A673 (cell line): ENCODE results near the gene MRPS17. TPM values are rescaled to one million over a fixed set of nuclear protein-coding genes. Genes with fewer than 3 reads are reported as not detected.

ENCODE experiments used
- BruUV-seq: library from RNA; stranded (reverse); fragments of 400-500 nt; replicated peaks from 2 replicates; lab custom pipeline; 2021; lab: Mats Ljungman, UMichigan
- CTCF ChIA-PET: fragments of 300-600 bp; sonication (Branson Sonifier 250); formaldehyde crosslinking; loops from one replicate; lab custom pipeline; 2022; ENCODE audit warnings: antibody characterized with exemption; lab: Charles Lee
- POLR2A ChIA-PET: fragments of 300-600 bp; sonication (Branson Sonifier 250); formaldehyde crosslinking; loops from one replicate; lab custom pipeline; 2022; ENCODE audit warnings: antibody characterized with exemption; ENCODE audit not compliant: low non-redundant PET; lab: Charles Lee
- DNase-seq: peaks from one replicate; pipeline ENCODE4 v3.0.0-alpha.2; 2015; ENCODE audit warnings: low spot score
- H3K27ac ChIP-seq: fragments of 200-600 bp; sonication (generic); 2 replicates; pipeline ENCODE4 v1.5.1; 2016; ENCODE audit warnings: mixed run types, low read depth, mild to moderate bottlenecking, mixed read lengths, antibody characterized with exemption, low read length; ENCODE audit not compliant: poor library complexity, severe bottlenecking
- H3K27me3 ChIP-seq: fragments of 200-600 bp; sonication (generic); replicated peaks from 2 replicates; pipeline ENCODE4 v1.6.1; 2017; ENCODE audit warnings: mixed run types, low read depth, mild to moderate bottlenecking, mixed read lengths, antibody characterized with exemption, low read length; ENCODE audit not compliant: insufficient read depth, poor library complexity
- H3K36me3 ChIP-seq: fragments of 200-600 bp; sonication (generic); 2 replicates; pipeline ENCODE4 v1.6.1; 2016; ENCODE audit warnings: mixed run types, mild to moderate bottlenecking, mixed read lengths, antibody characterized with exemption, low read length; ENCODE audit not compliant: insufficient read depth, poor library complexity, severe bottlenecking
- H3K4me1 ChIP-seq: fragments of 200-600 bp; sonication (generic); 2 replicates; pipeline ENCODE4 v1.6.1; 2017; ENCODE audit warnings: mixed run types, mild to moderate bottlenecking, mixed read lengths, antibody characterized with exemption, low read length; ENCODE audit not compliant: insufficient read depth, poor library complexity, severe bottlenecking
- H3K4me3 ChIP-seq: fragments of 200-600 bp; sonication (generic); 2 replicates; pipeline ENCODE4 v1.5.1; 2016; ENCODE audit warnings: low read depth, mixed run types, mild to moderate bottlenecking, mixed read lengths, low read length; ENCODE audit not compliant: poor library complexity, severe bottlenecking
- H3K9me3 ChIP-seq: fragments of 200-600 bp; sonication (generic); 2 replicates; pipeline ENCODE4 v1.6.1; 2016; ENCODE audit warnings: mixed run types, low read depth, mild to moderate bottlenecking, mixed read lengths, antibody characterized with exemption, low read length; ENCODE audit not compliant: poor library complexity, severe bottlenecking
- EZH2 ChIP-seq: fragments of 200-600 bp; sonication (generic); IDR thresholded peaks from 2 replicates; pipeline ENCODE4 v1.6.1; 2017; ENCODE audit warnings: borderline replicate concordance, low read depth, mild to moderate bottlenecking, mixed read lengths, antibody characterized with exemption, low read length; ENCODE audit not compliant: poor library complexity, severe bottlenecking
- intact Hi-C: fragments of 100-400 bp; cut with micrococcal nuclease; formaldehyde crosslinking; loops from one replicate; pipeline ENCODE4 v1.10.0; 2022; ENCODE audit not compliant: unreplicated experiment
- total RNA-seq: library from RNA; stranded (reverse); gene quantifications from 2 replicates; pipeline ENCODE4 v1.2.3, GENCODE V29; 2021
- TF ChIP-seq, protein P1 (sequence below): fragments of 300-800, 200-600 bp; sonication (generic); conservative IDR thresholded peaks from 2 replicates; pipeline ENCODE4 v1.5.1; 2017; ENCODE audit warnings: low read depth, mild to moderate bottlenecking, antibody characterized with exemption, low read length, moderate library complexity, mixed read lengths

The MRPS17 gene
- total RNA-seq, 1 experiment from 2014 or later, result 29.1 TPM

DNA sequence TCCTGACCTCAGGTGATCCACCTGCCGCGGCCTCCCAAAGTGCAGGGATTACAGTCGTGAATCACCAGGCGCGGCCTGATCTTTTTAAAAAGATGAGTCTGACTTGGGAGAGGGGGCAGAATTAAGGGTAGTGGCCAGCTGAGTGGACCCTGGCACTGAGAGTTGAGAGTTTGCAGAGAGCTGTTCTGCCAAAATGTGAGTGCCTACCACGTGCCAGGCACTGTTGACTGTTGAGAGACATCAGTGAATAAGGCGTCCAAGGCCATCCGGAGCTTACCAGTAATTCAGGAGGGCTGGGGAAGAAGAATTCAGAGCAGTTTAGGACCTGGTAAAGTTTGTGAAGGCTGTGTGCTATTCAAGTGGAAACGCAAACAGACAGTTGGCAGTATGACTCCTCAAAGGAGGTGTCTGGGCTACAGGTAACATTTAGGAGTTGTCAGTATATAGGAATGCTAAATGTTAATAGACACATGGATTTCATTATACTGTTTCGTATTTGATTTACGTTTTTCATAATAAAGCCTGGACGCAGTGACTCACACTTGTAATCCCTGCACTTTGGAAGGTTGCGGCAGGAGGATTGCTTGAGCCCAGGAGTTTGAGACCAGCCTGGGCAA, 14.2 kb downstream of the MRPS17 start:
- H3K27me3 ChIP-seq, result no peaks in the 10 kb centered on the region
- H3K27ac ChIP-seq, result peak overlapping the region; percentile 14
- TF ChIP-seq, protein P1, sequence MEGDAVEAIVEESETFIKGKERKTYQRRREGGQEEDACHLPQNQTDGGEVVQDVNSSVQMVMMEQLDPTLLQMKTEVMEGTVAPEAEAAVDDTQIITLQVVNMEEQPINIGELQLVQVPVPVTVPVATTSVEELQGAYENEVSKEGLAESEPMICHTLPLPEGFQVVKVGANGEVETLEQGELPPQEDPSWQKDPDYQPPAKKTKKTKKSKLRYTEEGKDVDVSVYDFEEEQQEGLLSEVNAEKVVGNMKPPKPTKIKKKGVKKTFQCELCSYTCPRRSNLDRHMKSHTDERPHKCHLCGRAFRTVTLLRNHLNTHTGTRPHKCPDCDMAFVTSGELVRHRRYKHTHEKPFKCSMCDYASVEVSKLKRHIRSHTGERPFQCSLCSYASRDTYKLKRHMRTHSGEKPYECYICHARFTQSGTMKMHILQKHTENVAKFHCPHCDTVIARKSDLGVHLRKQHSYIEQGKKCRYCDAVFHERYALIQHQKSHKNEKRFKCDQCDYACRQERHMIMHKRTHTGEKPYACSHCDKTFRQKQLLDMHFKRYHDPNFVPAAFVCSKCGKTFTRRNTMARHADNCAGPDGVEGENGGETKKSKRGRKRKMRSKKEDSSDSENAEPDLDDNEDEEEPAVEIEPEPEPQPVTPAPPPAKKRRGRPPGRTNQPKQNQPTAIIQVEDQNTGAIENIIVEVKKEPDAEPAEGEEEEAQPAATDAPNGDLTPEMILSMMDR, result no peak
- no peak for TF ChIP-seq EZH2
- H3K9me3 ChIP-seq, result no peaks in the 10 kb centered on the region
- H3K4me1 ChIP-seq, result peaks cover 5% of the 10 kb centered on the region
- CTCF ChIA-PET, result no interaction called here
- DNase-seq, result peak; percentile 12
- peak overlapping the region; percentile 96 for H3K4me3 ChIP-seq
- intact Hi-C loops, result loop anchor here (2.0 kb wide), 1 partner anchor 325 kb away; no protein-coding TSS in a partner anchor
- peaks cover 16% of the 10 kb centered on the region for H3K36me3 ChIP-seq
- POLR2A ChIA-PET, result interaction anchor here (0.6 kb wide), 2 partner anchors 112 to 121 kb away, joined by 3 to 4 read pairs; no protein-coding TSS in a partner anchor
- no TSS peak for BruUV-seq

DNA sequence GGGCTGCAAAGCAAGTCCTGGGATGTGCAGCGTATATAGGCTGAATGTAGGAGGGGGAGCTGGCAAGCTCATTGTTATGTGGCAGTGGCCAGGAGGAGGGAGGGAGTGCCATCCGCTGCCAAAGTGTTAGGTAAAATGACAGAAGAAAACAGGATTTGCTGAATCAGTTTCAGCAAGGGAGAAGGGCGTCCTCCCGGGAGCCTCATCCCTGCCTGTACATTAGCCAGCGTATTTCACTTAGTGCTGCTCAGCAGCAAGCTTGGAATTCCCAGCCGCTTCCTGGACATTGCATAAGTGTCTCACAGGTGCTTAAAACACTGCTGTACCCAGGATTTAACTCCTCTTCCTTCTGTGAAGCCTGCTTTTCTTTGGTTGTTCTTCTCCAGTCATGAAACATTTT, 15.2 kb downstream of the MRPS17 start:
- intact Hi-C loops, result no loop called here
- TF ChIP-seq, protein P1, result no peak
- no peak for TF ChIP-seq EZH2
- H3K4me1 ChIP-seq, result peaks cover 5% of the 10 kb centered on the region
- no peaks in the 10 kb centered on the region for H3K9me3 ChIP-seq
- no peak overlapping the region for H3K4me3 ChIP-seq
- BruUV-seq, result no TSS peak
- peak; percentile 9 for DNase-seq
- H3K27ac ChIP-seq, result peak overlapping the region; percentile 23
- POLR2A ChIA-PET, result interaction anchor here (0.6 kb wide), 2 partner anchors 111 to 120 kb away, joined by 3 to 4 read pairs; no protein-coding TSS in a partner anchor
- CTCF ChIA-PET, result no interaction called here
- peaks cover 16% of the 10 kb centered on the region for H3K36me3 ChIP-seq
- H3K27me3 ChIP-seq, result no peaks in the 10 kb centered on the region

DNA sequence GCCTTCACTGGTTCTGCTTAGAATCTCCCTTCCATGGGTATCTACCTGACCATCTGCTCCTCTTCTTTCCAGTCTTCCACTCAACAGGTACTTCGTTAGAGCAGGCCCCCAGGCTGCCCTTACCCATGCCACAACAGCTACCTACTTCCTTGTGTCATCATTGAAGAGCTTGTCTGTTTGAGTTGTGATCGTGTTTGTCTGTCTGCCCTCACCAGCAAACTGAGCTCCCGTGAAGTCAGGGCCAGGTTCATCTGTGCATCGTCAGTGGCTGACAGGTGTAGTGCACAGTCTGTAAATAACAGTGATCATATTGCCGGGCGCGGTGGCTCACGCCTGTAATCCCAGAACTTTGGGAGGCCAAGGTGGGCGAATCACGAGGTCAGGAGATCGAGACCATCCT, 17.7 kb downstream of the MRPS17 start:
- no peak for DNase-seq
- H3K36me3 ChIP-seq, result peaks cover 16% of the 10 kb centered on the region
- no peak for TF ChIP-seq EZH2
- TF ChIP-seq, protein P1, result no peak
- no peaks in the 10 kb centered on the region for H3K9me3 ChIP-seq
- no peaks in the 10 kb centered on the region for H3K4me1 ChIP-seq
- H3K27ac ChIP-seq, result no peak overlapping the region
- BruUV-seq, result no TSS peak
- POLR2A ChIA-PET, result no interaction called here
- CTCF ChIA-PET, result no interaction called here
- H3K27me3 ChIP-seq, result no peaks in the 10 kb centered on the region
- intact Hi-C loops, result no loop called here
- H3K4me3 ChIP-seq, result no peak overlapping the region
